H9 (cell line): ENCODE data around the gene SRGAP1. TPM values are rescaled to one million over a fixed set of nuclear protein-coding genes. Genes with fewer than 3 reads are reported as not detected.

Experiments used
- DNase-seq: peaks from one replicate; pipeline ENCODE4 v3.0.0-alpha.2; 2017
- H2AFZ ChIP-seq: one replicate; pipeline ENCODE4 v1.6.1; 2013; ENCODE audit warnings: mild to moderate bottlenecking, low read length, control low read depth, moderate library complexity
- H2AK5ac ChIP-seq: 2 replicates; pipeline ENCODE4 v1.6.1; 2013; ENCODE audit warnings: low read length, control low read depth, mixed read lengths; ENCODE audit not compliant: insufficient read length
- H2BK120ac ChIP-seq: one replicate; pipeline ENCODE4 v1.6.1; 2013; ENCODE audit warnings: low read depth, mild to moderate bottlenecking, low read length, control low read depth, inconsistent platforms; ENCODE audit not compliant: poor library complexity, severe bottlenecking
- H2BK12ac ChIP-seq: 2 replicates; pipeline ENCODE4 v1.6.1; 2013; ENCODE audit warnings: low read length, control low read depth, mixed read lengths, low read depth; ENCODE audit not compliant: insufficient read length
- H2BK15ac ChIP-seq: 2 replicates; pipeline ENCODE4 v1.6.1; 2013; ENCODE audit warnings: low read depth, low read length, control low read depth
- H2BK20ac ChIP-seq: one replicate; pipeline ENCODE4 v1.6.1; 2013; ENCODE audit warnings: low read depth, mild to moderate bottlenecking, low read length, control low read depth, inconsistent platforms; ENCODE audit not compliant: poor library complexity, severe bottlenecking
- H2BK5ac ChIP-seq: 2 replicates; pipeline ENCODE4 v1.6.1; 2013; ENCODE audit warnings: low read length, control low read depth, mixed read lengths; ENCODE audit not compliant: insufficient read length
- H3K14ac ChIP-seq: 2 replicates; pipeline ENCODE4 v1.6.1; 2013; ENCODE audit warnings: low read length, control low read depth; ENCODE audit not compliant: insufficient read depth
- H3K18ac ChIP-seq: 2 replicates; pipeline ENCODE4 v1.6.1; 2013; ENCODE audit warnings: low read depth, mild to moderate bottlenecking, mixed read lengths, low read length, control low read depth; ENCODE audit not compliant: insufficient read length
- H3K23ac ChIP-seq: 2 replicates; pipeline ENCODE4 v1.6.1; 2013; ENCODE audit warnings: low read length, control low read depth, mixed read lengths, low read depth; ENCODE audit not compliant: insufficient read length
- H3K23me2 ChIP-seq: 2 replicates; pipeline ENCODE4 v1.6.1; 2013; ENCODE audit warnings: low read depth, mild to moderate bottlenecking, mixed read lengths, low read length, control low read depth; ENCODE audit not compliant: insufficient read length, poor library complexity, severe bottlenecking
- H3K27ac ChIP-seq: 2 replicates; pipeline ENCODE4 v1.5.1; 2013; ENCODE audit warnings: low read length, control low read depth, mixed read lengths, low read depth; ENCODE audit not compliant: insufficient read length
- H3K27me3 ChIP-seq: 2 replicates; pipeline ENCODE4 v1.6.1; 2013; ENCODE audit warnings: low read length, control low read depth, inconsistent platforms; ENCODE audit not compliant: insufficient read depth
- H3K4ac ChIP-seq: 2 replicates; pipeline ENCODE4 v1.6.1; 2013; ENCODE audit warnings: low read depth, mild to moderate bottlenecking, control low read depth, inconsistent platforms, low read length, moderate library complexity
- H3K4me1 ChIP-seq: 2 replicates; pipeline ENCODE4 v1.6.1; 2013; ENCODE audit warnings: low read length, control low read depth, inconsistent platforms; ENCODE audit not compliant: insufficient read depth
- H3K4me2 ChIP-seq: 2 replicates; pipeline ENCODE4 v1.6.1; 2013; ENCODE audit warnings: low read length, control low read depth, mixed read lengths; ENCODE audit not compliant: insufficient read length, insufficient read depth
- H3K56ac ChIP-seq: 2 replicates; pipeline ENCODE4 v1.6.1; 2013; ENCODE audit warnings: low read depth, mild to moderate bottlenecking, mixed read lengths, low read length, control low read depth; ENCODE audit not compliant: insufficient read length
- H3K79me1 ChIP-seq: 2 replicates; pipeline ENCODE4 v1.6.1; 2013; ENCODE audit warnings: low read depth, mild to moderate bottlenecking, moderate library complexity, low read length, control low read depth, inconsistent platforms; ENCODE audit not compliant: insufficient read depth, poor library complexity, severe bottlenecking
- H3K79me2 ChIP-seq: 2 replicates; pipeline ENCODE4 v1.6.1; 2013; ENCODE audit warnings: low read length, control low read depth, inconsistent platforms; ENCODE audit not compliant: insufficient read depth
- H3K9ac ChIP-seq: 2 replicates; pipeline ENCODE4 v1.6.1; 2013; ENCODE audit warnings: low read length, control low read depth, mixed read lengths; ENCODE audit not compliant: insufficient read length; ENCODE audit errors: extremely low read depth
- H3K9me3 ChIP-seq: one replicate; pipeline ENCODE4 v1.6.1; 2013; ENCODE audit warnings: low read depth, low read length, inconsistent platforms; ENCODE audit not compliant: control insufficient read depth
- H3T11ph ChIP-seq: one replicate; pipeline ENCODE4 v1.6.1; 2013; ENCODE audit warnings: mild to moderate bottlenecking, low read length, control low read depth, inconsistent platforms
- H4K20me1 ChIP-seq: one replicate; pipeline ENCODE4 v1.6.1; 2013; ENCODE audit not compliant: control insufficient read depth, insufficient read length, insufficient read depth
- H4K5ac ChIP-seq: 2 replicates; pipeline ENCODE4 v1.6.1; 2013; ENCODE audit warnings: low read depth, mild to moderate bottlenecking, mixed read lengths, low read length, control low read depth; ENCODE audit not compliant: insufficient read length
- H4K8ac ChIP-seq: replicated peaks from 2 replicates; pipeline ENCODE4 v1.6.1; 2013; ENCODE audit warnings: low read length, control low read depth, mixed read lengths, low read depth; ENCODE audit not compliant: insufficient read length
- H4K91ac ChIP-seq: 2 replicates; pipeline ENCODE4 v1.6.1; 2013; ENCODE audit warnings: low read depth, mild to moderate bottlenecking, moderate library complexity, mixed read lengths, low read length, control low read depth; ENCODE audit not compliant: insufficient read length
- H3K27ac Mint-ChIP-seq, 3 experiments: 2 replicates in 2 of 3; 3 replicates in 1 of 3; pipeline ENCODE4 v1.8.0; 2020 to 2021; ENCODE audit warnings: mixed read lengths in 3 of 3, mild to moderate bottlenecking in 1 of 3, moderate library complexity in 1 of 3
- H3K27me3 Mint-ChIP-seq: 2 replicates; pipeline ENCODE4 v1.8.0; 2021; ENCODE audit warnings: low read depth, mild to moderate bottlenecking, moderate library complexity, mixed read lengths
- H3K36me3 Mint-ChIP-seq, 3 experiments: 2 replicates in 2 of 3; 3 replicates in 1 of 3; pipeline ENCODE4 v1.8.0; 2020 to 2021; ENCODE audit warnings: low read depth in 3 of 3, mixed read lengths in 3 of 3; ENCODE audit not compliant: insufficient read depth in 1 of 3
- H3K4me1 Mint-ChIP-seq, 2 experiments: 2 replicates each; pipeline ENCODE4 v1.8.0; 2020; ENCODE audit warnings: mixed read lengths in 2 of 2
- H3K4me3 Mint-ChIP-seq, 2 experiments: 2 replicates in 1 of 2; 3 replicates in 1 of 2; pipeline ENCODE4 v1.8.0; 2020 to 2021; ENCODE audit warnings: mild to moderate bottlenecking in 2 of 2, mixed read lengths in 2 of 2, moderate library complexity in 1 of 2
- H3K9me3 Mint-ChIP-seq, 2 experiments: 2 replicates in 1 of 2; 3 replicates in 1 of 2; pipeline ENCODE4 v1.8.0; 2020; ENCODE audit warnings: mild to moderate bottlenecking in 2 of 2, mixed read lengths in 2 of 2, moderate library complexity in 1 of 2
- CTCF ChIP-seq: fragments of 200-600 bp; sonication (generic); conservative IDR thresholded peaks from 3 replicates; pipeline ENCODE4 v1.8.0; 2021; ENCODE audit warnings: antibody characterized with exemption, mild to moderate bottlenecking
- WGBS: extraction: QIAGEN DNeasy Blood & Tissue Kit; methylation state at CpG from one replicate; pipeline ENCODE4 v1.1.7; 2013; ENCODE audit warnings: missing lambda C conversion rate, low lambda C conversion rate, mixed read lengths; ENCODE audit not compliant: insufficient read length; ENCODE audit errors: extremely low coverage; 5-methylcytosine and 5-hydroxymethylcytosine counted together
- total RNA-seq: library from RNA; stranded (reverse); gene quantifications from 2 replicates; pipeline ENCODE4 v1.2.1, GENCODE V29; 2021

The SRGAP1 gene
- total RNA-seq, 1 experiment from 2014 or later = 4.8 TPM

- Histone ChIP-seq H2AFZ (no peak overlapping the region), H3K4ac (no peak overlapping the region)
Measured at GRCh38 chr12:64180951-64181350, 336.5 kb downstream of the SRGAP1 start.

More at GRCh38 chr12:64180951-64181350, 336.5 kb downstream of the SRGAP1 start:
- Histone ChIP-seq H4K8ac (no peak overlapping the region), H3T11ph (no peak overlapping the region), H3K79me1 (no peaks in the 10 kb centered on the region), H4K20me1 (no peaks in the 10 kb centered on the region), H3K79me2 (no peaks in the 10 kb centered on the region), H4K91ac (no peak overlapping the region), H4K5ac (no peak overlapping the region), H2BK15ac (no peak overlapping the region), H2BK5ac (no peak overlapping the region), H3K18ac (no peak overlapping the region), H2BK120ac (no peak overlapping the region), H3K23me2 (no peaks in the 10 kb centered on the region), H3K14ac (no peak overlapping the region), H3K4me1 (no peaks in the 10 kb centered on the region), H2AK5ac (no peak overlapping the region), H3K27ac (no peak overlapping the region), H2BK12ac (no peak overlapping the region), H3K9ac (no peak overlapping the region), H3K9me3 (no peaks in the 10 kb centered on the region), H3K4me2 (no peak overlapping the region), H3K27me3 (no peaks in the 10 kb centered on the region), H3K56ac (no peak overlapping the region), H2BK20ac (no peak overlapping the region), H3K23ac (no peak overlapping the region)
- no peaks in the 10 kb centered on the region for H3K36me3 Mint-ChIP-seq
- no peaks in the 10 kb centered on the region; the same call in 1 of the 2 replicates for H3K27me3 Mint-ChIP-seq
- H3K27ac Mint-ChIP-seq = no peak overlapping the region
- no peaks in the 10 kb centered on the region; a peak in 2 of 4 replicates for H3K4me1 Mint-ChIP-seq
- no peak for DNase-seq
- H3K9me3 Mint-ChIP-seq = no peaks in the 10 kb centered on the region
- TF ChIP-seq CTCF = no peak
- WGBS = no CpG with 5 or more reads among the region's 5 CpGs
- H3K4me3 Mint-ChIP-seq = no peak overlapping the region
